K562 (cell line): ENCODE results near the gene TEX30. TPM values are rescaled to one million over a fixed set of nuclear protein-coding genes. Genes with fewer than 3 reads are reported as not detected.

Source experiments
- ATF1 ChIP-seq, 2 experiments: fragments of 450-650 bp in 1 of 2; IDR thresholded peaks; 2 replicates each; pipeline ENCODE4 v1.6.1; 2016; ENCODE audit warnings: missing compliant biosample characterization in 1 of 2, missing genetic modification characterization in 1 of 2
- CREB1 ChIP-seq, 2 experiments: sonication (generic) in 1 of 2; formaldehyde crosslinking in 1 of 2; IDR thresholded peaks; 2 replicates each; pipeline versions ENCODE4 v1.6.1 to v1.8.0; 2012 to 2022; ENCODE audit warnings: inconsistent platforms in 1 of 2, mild to moderate bottlenecking in 1 of 2, missing genetic modification reagents in 1 of 2, moderate library complexity in 1 of 2
- DEAF1 ChIP-seq: fragments of 450-650 bp; formaldehyde crosslinking; IDR thresholded peaks from 2 replicates; pipeline ENCODE4 v1.4.0; 2020; ENCODE audit warnings: mild to moderate bottlenecking, moderate library complexity
- ELK3 ChIP-seq: fragments of 450-650 bp; formaldehyde crosslinking; IDR thresholded peaks from 2 replicates; pipeline ENCODE4 v1.4.0; 2020; ENCODE audit warnings: mild to moderate bottlenecking
- EWSR1 ChIP-seq: fragments of 450-650 bp; IDR thresholded peaks from 2 replicates; pipeline ENCODE4 v1.6.1; 2018; ENCODE audit warnings: borderline replicate concordance, mild to moderate bottlenecking, low read depth, moderate library complexity; ENCODE audit not compliant: partially characterized antibody
- ILF3 ChIP-seq: fragments of 450-650 bp; IDR thresholded peaks from 2 replicates; pipeline ENCODE4 v1.6.1; 2018; ENCODE audit warnings: antibody characterized with exemption, mild to moderate bottlenecking, moderate library complexity, borderline replicate concordance
- MAX ChIP-seq: sonication (generic); formaldehyde crosslinking; IDR thresholded peaks from 2 replicates; pipeline ENCODE4 v1.9.0; 2022; ENCODE audit warnings: mild to moderate bottlenecking, missing genetic modification reagents
- MBD1 ChIP-seq: fragments of 250-450 bp; sonication (Bioruptor Pico); IDR thresholded peaks from 2 replicates; pipeline ENCODE4 v1.8.0; 2022; ENCODE audit warnings: inconsistent platforms
- POLR2H ChIP-seq: IDR thresholded peaks from 2 replicates; pipeline ENCODE4 v1.6.1; 2016; ENCODE audit warnings: missing genetic modification characterization, low read depth, mild to moderate bottlenecking, control low read depth, missing compliant biosample characterization, moderate library complexity
- RBBP5 ChIP-seq: fragments of 200-600 bp; sonication (generic); IDR thresholded peaks from 2 replicates; pipeline ENCODE4 v1.6.1; 2012; ENCODE audit warnings: borderline replicate concordance, mild to moderate bottlenecking, low read length, control low read depth, inconsistent platforms; ENCODE audit not compliant: insufficient read depth, poor library complexity, severe bottlenecking
- RFX7 ChIP-seq: fragments of 250-450 bp; sonication (Bioruptor Pico); IDR thresholded peaks from 2 replicates; pipeline ENCODE4 v1.5.1; 2021; ENCODE audit warnings: mild to moderate bottlenecking
- SIN3A ChIP-seq, 2 experiments: fragments of 150-350 bp in 1 of 2; IDR thresholded peaks; 2 replicates each; pipeline ENCODE4 v1.6.1; 2011 to 2016; ENCODE audit warnings: borderline replicate concordance in 2 of 2, low read depth in 2 of 2, low read length in 2 of 2, mild to moderate bottlenecking in 2 of 2, moderate library complexity in 2 of 2; ENCODE audit not compliant: control insufficient read depth in 1 of 2
- TOE1 ChIP-seq, 2 experiments: fragments of 450-650 bp in 1 of 2; sonication (generic) in 1 of 2; formaldehyde crosslinking in 1 of 2; IDR thresholded peaks; 2 replicates each; pipeline versions ENCODE4 v1.7.1 to v1.8.0; 2016 to 2022; ENCODE audit warnings: borderline replicate concordance in 2 of 2, mild to moderate bottlenecking in 2 of 2, antibody characterized with exemption in 1 of 2, inconsistent platforms in 1 of 2, low read depth in 1 of 2, missing genetic modification reagents in 1 of 2, moderate library complexity in 1 of 2
- TRIM25 ChIP-seq: fragments of 450-650 bp; IDR thresholded peaks from 2 replicates; pipeline ENCODE4 v1.7.0; 2016; ENCODE audit warnings: borderline replicate concordance
- ZNF274 ChIP-seq: IDR thresholded peaks from 2 replicates; pipeline ENCODE4 v1.6.1; 2011; ENCODE audit warnings: low read depth, mild to moderate bottlenecking, low read length, moderate library complexity, borderline replicate concordance
- ZNF395 ChIP-seq: fragments of 200-800 bp; sonication (Bioruptor generic); IDR thresholded peaks from 2 replicates; pipeline ENCODE4 v1.6.1; 2017; ENCODE audit warnings: missing genetic modification characterization, missing compliant biosample characterization
- polyA plus RNA-seq, 8 experiments: library from polyadenylated mRNA; depleted of rRNA in 4 of 8; stranded (reverse) in 5 of 8; unstranded in 3 of 8; fragments of >200 nt; fragmentation: Nextera tagmentation in 2 of 8; fragmentation: Illumina TruSeq in 1 of 8; extraction: Ambion mirVana in 2 of 8; extraction: Trizol in 1 of 8; gene quantifications; 2 replicates each; pipeline versions ENCODE4 v1.2.1 to v1.2.3, GENCODE V29; 2011 to 2014; ENCODE audit warnings: inconsistent platforms in 1 of 8, missing spikeins in 1 of 8
- total RNA-seq, 7 experiments: library from RNA; depleted of rRNA in 6 of 7; stranded (reverse); fragments of >200 nt in 6 of 7; fragmentation: Illumina TruSeq in 2 of 7; extraction: Trizol in 2 of 7; gene quantifications; 2 replicates each; pipeline versions ENCODE4 v1.2.1 to v1.2.3, GENCODE V29; 2011 to 2021; ENCODE audit warnings: low replicate concordance in 1 of 7

TEX30 gene
- total and polyA plus RNA-seq, 9 of the 15 experiments (the other 6 are each of a cell fraction or from before 2014, with no cell fraction given), result 24.1 to 143 (median 37.3) TPM

- no peak for TF ChIP-seq DEAF1
- TF ChIP-seq CREB1 (IDR thresholded peaks at IDR 0.05), result peak; percentile 31; the same call in 1 of the 2 replicates
- TF ChIP-seq CREB1 (CRISPR knock-in tag; IDR thresholded peaks at IDR 0.05), result no peak
- peak; percentile 91 for TF ChIP-seq MAX (CRISPR knock-in tag)
- no peak for TF ChIP-seq TOE1 (IDR thresholded peaks at IDR 0.05; ENCODE audit: borderline replicate concordance)
- no peak for TF ChIP-seq TOE1 (CRISPR knock-in tag; IDR thresholded peaks at IDR 0.05; ENCODE audit: borderline replicate concordance, low read depth)
- no peak for TF ChIP-seq ILF3
- no peak for TF ChIP-seq ATF1 (CRISPR knock-in tag; IDR thresholded peaks at IDR 0.05)
- peak; percentile 48 for TF ChIP-seq ATF1 (tag; IDR thresholded peaks at IDR 0.05)
- peak; percentile 57 for TF ChIP-seq RBBP5
- no peak for TF ChIP-seq ELK3 (CRISPR knock-in tag)
- TF ChIP-seq ZNF274, result no peak
- no peak for TF ChIP-seq RFX7 (CRISPR knock-in tag)
- peak; percentile 84 for TF ChIP-seq POLR2H
- no peak for TF ChIP-seq SIN3A (IDR thresholded peaks at IDR 0.05; ENCODE audit: borderline replicate concordance in 2 of 2, control insufficient read depth in 1 of 2, low read depth in 2 of 2, low read length in 2 of 2)
- peak; percentile 17; the same call in 1 of the 2 replicates for TF ChIP-seq ZNF395 (CRISPR knock-in tag)
- no peak for TF ChIP-seq EWSR1
- TF ChIP-seq MBD1 (CRISPR knock-in tag), result peak; percentile 90; the same call in 1 of the 2 replicates
- no peak for TF ChIP-seq TRIM25
Measured at GRCh38 chr13:102773441-102774213, at the start of gene TEX30 (continued).
